Suprapubic skin (tissue), 4 donors: Measurements from ENCODE around the gene UCP3. TPM values are rescaled to one million over a fixed set of nuclear protein-coding genes. Genes with fewer than 3 reads are reported as not detected.

Experiments
- DNase-seq, 2 donors: peaks; one replicate each; pipeline ENCODE4 v3.0.0-alpha.2; 2019; ENCODE audit warnings: low spot score in 2 of 2
- H3K27ac ChIP-seq: fragments of 200-600 bp; sonication (generic); one replicate; pipeline ENCODE4 v1.5.1; 2019
- H3K27me3 ChIP-seq: fragments of 200-600 bp; sonication (generic); one replicate; pipeline ENCODE4 v1.5.1; 2019
- H3K36me3 ChIP-seq: fragments of 200-600 bp; sonication (generic); one replicate; pipeline ENCODE4 v1.5.1; 2019
- H3K4me1 ChIP-seq: fragments of 200-600 bp; sonication (generic); one replicate; pipeline ENCODE4 v1.5.1; 2019
- H3K4me3 ChIP-seq: fragments of 200-600 bp; sonication (generic); one replicate; pipeline ENCODE4 v1.5.1; 2019; ENCODE audit warnings: mild to moderate bottlenecking
- H3K9me3 ChIP-seq: fragments of 200-600 bp; sonication (generic); one replicate; pipeline ENCODE4 v1.5.1; 2019
- CTCF ChIP-seq, 2 donors: fragments of 200-600 bp in 1 of 2; fragments of 450-650 bp in 1 of 2; sonication (generic) in 1 of 2; IDR thresholded peaks; one replicate each; pipeline ENCODE4 v1.5.1; 2016 to 2019; ENCODE audit warnings: antibody characterized with exemption in 2 of 2, mild to moderate bottlenecking in 1 of 2, moderate library complexity in 1 of 2
- EP300 ChIP-seq: sonication (generic); formaldehyde crosslinking; IDR thresholded peaks from one replicate; pipeline ENCODE4 v1.6.1; 2017; ENCODE audit warnings: antibody characterized with exemption
- POLR2A ChIP-seq, 2 donors: fragments of 450-650 bp; IDR thresholded peaks; one replicate each; pipeline ENCODE4 v1.6.1; 2017; ENCODE audit warnings: antibody characterized with exemption in 2 of 2, mild to moderate bottlenecking in 2 of 2, moderate library complexity in 2 of 2
- POLR2AphosphoS5 ChIP-seq, 3 donors: sonication (generic); formaldehyde crosslinking; IDR thresholded peaks; one replicate each; pipeline ENCODE4 v1.6.1; 2017; ENCODE audit warnings: antibody characterized with exemption in 3 of 3
- WGBS: methylation state at CpG from one replicate; pipeline ENCODE4 v1.1.5; 2018; 5-methylcytosine and 5-hydroxymethylcytosine counted together
- total RNA-seq, 4 donors: library from RNA; depleted of rRNA; stranded (reverse); fragments of >200 nt; gene quantifications; one replicate each; pipeline ENCODE4 v1.1.0, GENCODE V29; 2016

Gene UCP3
- total RNA-seq, 4 donors from 2014 or later = 2.3 to 6.6 (median 3.9) TPM

- TF ChIP-seq EP300 = no peak
- no peak for TF ChIP-seq CTCF (IDR thresholded peaks at IDR 0.05)
- no peak for TF ChIP-seq POLR2AphosphoS5 (IDR thresholded peaks at IDR 0.05)
- TF ChIP-seq POLR2A (IDR thresholded peaks at IDR 0.05) = no peak
- no peak for DNase-seq
- whole genome bisulfite sequencing = 86% methylated on average over 14 of the region's 14 CpGs
These were observed 3.4 kb upstream of the UCP3 start for GRCh38 chr11:74012074-74012809.

GRCh38 chr11:74011360-74012073 lies 2.6 kb upstream of the UCP3 start:
- no peak overlapping the region for H3K4me3 ChIP-seq
- H3K4me1 ChIP-seq = peaks cover 24% of the 10 kb centered on the region
- no peak overlapping the region for H3K27ac ChIP-seq
- H3K27me3 ChIP-seq = no peaks in the 10 kb centered on the region
- TF ChIP-seq EP300 (no peak), POLR2A (IDR thresholded peaks at IDR 0.05) (no peak), POLR2AphosphoS5 (IDR thresholded peaks at IDR 0.05) (no peak), CTCF (IDR thresholded peaks at IDR 0.05) (no peak)
- peaks cover 13% of the 10 kb centered on the region for H3K36me3 ChIP-seq
- WGBS = 84% methylated on average over 8 of the region's 8 CpGs
- no peaks in the 10 kb centered on the region for H3K9me3 ChIP-seq
- no peak for DNase-seq

More at GRCh38 chr11:74012074-74012809, 3.4 kb upstream of the UCP3 start:
- Histone ChIP-seq H3K4me1 (peaks cover 24% of the 10 kb centered on the region), H3K36me3 (peaks cover 18% of the 10 kb centered on the region), H3K27me3 (no peaks in the 10 kb centered on the region), H3K4me3 (no peak overlapping the region), H3K27ac (no peak overlapping the region), H3K9me3 (no peaks in the 10 kb centered on the region)

GRCh38 chr11:74010306-74011300 lies 1.7 kb upstream of the UCP3 start:
- Histone ChIP-seq H3K27ac (no peak overlapping the region), H3K9me3 (no peaks in the 10 kb centered on the region)
- no peak for TF ChIP-seq POLR2A (IDR thresholded peaks at IDR 0.05)
- no peak for TF ChIP-seq CTCF (IDR thresholded peaks at IDR 0.05)
- TF ChIP-seq POLR2AphosphoS5 (IDR thresholded peaks at IDR 0.05) = no peak
- TF ChIP-seq EP300 = no peak

GRCh38 chr11:74009675-74010305 lies 905 bp upstream of the UCP3 start:
- H3K27me3 ChIP-seq = no peaks in the 10 kb centered on the region
- no peak overlapping the region for H3K4me3 ChIP-seq
- no peak overlapping the region for H3K27ac ChIP-seq
- WGBS = 87% methylated on average over 5 of the region's 5 CpGs
- DNase-seq = no peak
- peaks cover 10% of the 10 kb centered on the region for H3K36me3 ChIP-seq
- peaks cover 21% of the 10 kb centered on the region for H3K4me1 ChIP-seq
- TF ChIP-seq EP300 = no peak
- TF ChIP-seq CTCF (IDR thresholded peaks at IDR 0.05) = no peak
- no peak for TF ChIP-seq POLR2A (IDR thresholded peaks at IDR 0.05)
- TF ChIP-seq POLR2AphosphoS5 (IDR thresholded peaks at IDR 0.05) = no peak
- no peaks in the 10 kb centered on the region for H3K9me3 ChIP-seq

More at GRCh38 chr11:74010306-74011300, 1.7 kb upstream of the UCP3 start:
- no peaks in the 10 kb centered on the region for H3K27me3 ChIP-seq
- peaks cover 10% of the 10 kb centered on the region for H3K36me3 ChIP-seq
- WGBS = 87% methylated on average over 8 of the region's 9 CpGs
- no peak for DNase-seq
- no peak overlapping the region for H3K4me3 ChIP-seq
- H3K4me1 ChIP-seq = peaks cover 24% of the 10 kb centered on the region
